Kidney epithelial cell (primary cell): ENCODE results near the gene TMEM178B. TPM values are rescaled to one million over a fixed set of nuclear protein-coding genes. Genes with fewer than 3 reads are reported as not detected.
"Not testable (repeated sequence)": the region's sequence is repeated elsewhere in the genome, so short reads cannot be mapped to it uniquely, and the experiment has no call there.

ENCODE experiments used
- DNase-seq: peaks from one replicate; pipeline ENCODE4 v3.0.0-alpha.2; 2010; ENCODE audit warnings: low read depth
- H3K27me3 ChIP-seq: 2 replicates; pipeline ENCODE4 v1.6.0; 2011; ENCODE audit warnings: low read length; ENCODE audit not compliant: control insufficient read depth, insufficient read depth
- H3K36me3 ChIP-seq: 2 replicates; pipeline ENCODE4 v1.5.1; 2011; ENCODE audit warnings: low read length; ENCODE audit not compliant: control insufficient read depth, insufficient read depth
- H3K4me3 ChIP-seq: 2 replicates; pipeline ENCODE4 v1.5.1; 2011; ENCODE audit warnings: low read depth, mild to moderate bottlenecking, control low read depth, low read length
- CTCF ChIP-seq: IDR thresholded peaks from 2 replicates; pipeline ENCODE4 v1.5.1; 2011; ENCODE audit warnings: mild to moderate bottlenecking, moderate library complexity, low read length, control low read depth, inconsistent platforms; ENCODE audit not compliant: insufficient read depth, poor library complexity, severe bottlenecking
- total RNA-seq: library from RNA; depleted of rRNA; stranded (reverse); fragments of >200 nt; gene quantifications from 2 replicates; pipeline ENCODE4 v1.2.3, GENCODE V29; 2015

The TMEM178B gene
- total RNA-seq, 1 donor from 2014 or later = 9.7 TPM

- Histone ChIP-seq H3K27me3 (no peaks in the 10 kb centered on the region), H3K36me3 (no peaks in the 10 kb centered on the region), H3K4me3 (no peak overlapping the region)
- no peak for TF ChIP-seq CTCF
- no peak for DNase-seq
These were observed 42.1 kb downstream of the TMEM178B start for GRCh38 chr7:141115965-141116364.

- not testable (repeated sequence) for H3K36me3 ChIP-seq, H3K4me3 ChIP-seq, H3K27me3 ChIP-seq, DNase-seq
These were observed 42.8 kb downstream of the TMEM178B start for GRCh38 chr7:141116661-141117060.

GRCh38 chr7:141118767-141119166 is 44.9 kb downstream of the TMEM178B start:
- no peaks in the 10 kb centered on the region for H3K27me3 ChIP-seq
- no peak overlapping the region for H3K4me3 ChIP-seq
- DNase-seq = no peak
- no peaks in the 10 kb centered on the region for H3K36me3 ChIP-seq
- no peak for TF ChIP-seq CTCF

GRCh38 chr7:141119187-141119586 is 45.3 kb downstream of the TMEM178B start:
- Histone ChIP-seq H3K27me3 (no peaks in the 10 kb centered on the region), H3K36me3 (no peaks in the 10 kb centered on the region), H3K4me3 (no peak overlapping the region)
- no peak for DNase-seq
- no peak for TF ChIP-seq CTCF

- Histone ChIP-seq H3K36me3 (no peaks in the 10 kb centered on the region), H3K4me3 (no peak overlapping the region), H3K27me3 (no peaks in the 10 kb centered on the region)
- DNase-seq = no peak
- no peak for TF ChIP-seq CTCF
These were observed 48.9 kb downstream of the TMEM178B start for GRCh38 chr7:141122736-141123135.

- no peak for DNase-seq
- TF ChIP-seq CTCF = no peak
- Histone ChIP-seq H3K27me3 (no peaks in the 10 kb centered on the region), H3K4me3 (no peak overlapping the region), H3K36me3 (no peaks in the 10 kb centered on the region)
These were observed 49.7 kb downstream of the TMEM178B start for GRCh38 chr7:141123522-141123921.
